Endometrial microvascular endothelial cells (primary cell): ENCODE data around the gene UNC13C. TPM values are rescaled to one million over a fixed set of nuclear protein-coding genes. Genes with fewer than 3 reads are reported as not detected.

ENCODE experiments used
- in situ Hi-C: cut with HindIII; loops from 2 replicates; pipeline ENCODE4 v1.10.0; 2017; ENCODE audit warnings: low sequenced_read_pairs, low pct_unique_long_range_greater_than_20kb; ENCODE audit errors: inconsistent ontology term
- total RNA-seq: library from RNA; depleted of rRNA; stranded (reverse); fragments of >200 nt; gene quantifications from one replicate; pipeline ENCODE4 v1.2.3, GENCODE V29; 2015; ENCODE audit errors: inconsistent ontology term

Gene UNC13C
- total RNA-seq, 1 donor from 2014 or later, result not detected

- in situ Hi-C loops, result no loop called here
Measured at GRCh38 chr15:54660356-54660755, 682.1 kb downstream of the UNC13C start.

DNA sequence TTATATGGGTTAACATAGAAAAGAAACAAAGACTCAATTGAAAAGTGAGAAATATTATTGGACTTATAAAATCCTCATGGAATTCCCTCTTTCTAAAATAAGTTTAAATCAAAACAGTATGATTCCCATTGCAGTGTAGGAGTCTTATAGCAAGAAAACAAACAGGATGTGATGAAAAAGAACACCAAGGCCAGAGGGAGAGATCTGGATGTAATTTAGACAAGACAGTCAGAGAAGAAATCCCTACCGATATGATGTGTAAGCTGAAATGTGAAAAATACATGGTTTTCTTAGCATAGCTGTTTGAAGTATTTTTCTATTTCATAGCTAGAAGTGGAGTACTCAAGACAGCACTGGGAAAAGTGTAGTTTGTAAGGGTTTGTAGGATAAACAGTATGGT, 697.0 kb downstream of the UNC13C start:
- in situ Hi-C loops, result no loop called here

- in situ Hi-C loops, result no loop called here
Measured at GRCh38 chr15:54681584-54681983, 703.3 kb downstream of the UNC13C start.

Other genes starting within 250 kb of the UNC13C start
- not detected for gene WDR72, start 218.8 kb upstream of the UNC13C start, total RNA-seq